HCT116 (cell line): ENCODE measurements around the gene WBP1. TPM values are rescaled to one million over a fixed set of nuclear protein-coding genes. Genes with fewer than 3 reads are reported as not detected.
A peak's percentile ranks its signal among the peaks of the same experiment; 100 is the strongest.

Experiments
- ATAC-seq: fragments of 200-7000 bp; cut with Tn5 transposase; 2 replicates; pipeline ENCODE4 v1.9.1; 2020; ENCODE audit warnings: mild to moderate bottlenecking, moderate library complexity
- BruUV-seq: library from RNA; stranded (reverse); fragments of 400-500 nt; replicated peaks from 2 replicates; lab custom pipeline; 2021; lab: Mats Ljungman, UMichigan
- CTCF ChIA-PET: fragments of 300-600 bp; sonication (Branson Sonifier 250); formaldehyde crosslinking; loops from one replicate; lab custom pipeline; 2021; ENCODE audit warnings: antibody characterized with exemption; lab: Charles Lee
- POLR2A ChIA-PET: fragments of 300-600, 350-600 bp; sonication (Branson Sonifier 250); formaldehyde crosslinking; loops from one replicate; lab custom pipeline; 2021; ENCODE audit warnings: antibody characterized with exemption; lab: Charles Lee
- RAD21 ChIA-PET, 2 experiments: fragments of 300-600 bp; sonication (Branson Sonifier 250); formaldehyde crosslinking; loops; one replicate each; lab custom pipeline; 2023; ENCODE audit warnings: low total read pairs in 2 of 2; ENCODE audit not compliant: uncharacterized antibody in 2 of 2, unreplicated experiment in 2 of 2, low non-redundant PET in 1 of 2; lab: Charles Lee
- DNase-seq: peaks from one replicate; pipeline ENCODE4 v3.0.0-alpha.2; 2010; ENCODE audit warnings: low read depth, low spot score
- H2AFZ ChIP-seq: fragments of 200-600 bp; shearing (Covaris generic), sonication (generic); 2 replicates; pipeline ENCODE4 v1.6.1; 2017; ENCODE audit warnings: low read depth, mixed run types, mixed read lengths, antibody characterized with exemption, low read length; ENCODE audit not compliant: poor library complexity, severe bottlenecking
- H3K27ac ChIP-seq: 2 replicates; pipeline ENCODE4 v1.5.1; 2012; ENCODE audit warnings: low read depth, low read length
- H3K27me3 ChIP-seq: fragments of 200-600 bp; sonication (generic); 2 replicates; pipeline ENCODE4 v1.6.1; 2016; ENCODE audit warnings: mixed run types, low read length, mixed read lengths; ENCODE audit not compliant: insufficient read depth
- H3K36me3 ChIP-seq, 2 experiments: fragments of 200-500 bp in 1 of 2; fragments of 200-600 bp in 1 of 2; sonication (Bioruptor generic) in 1 of 2; sonication (generic) in 1 of 2; 2 replicates each; pipeline versions ENCODE4 v1.5.1 to v1.6.1; 2014 to 2016; ENCODE audit warnings: low read length in 2 of 2, inconsistent platforms in 1 of 2, mixed read lengths in 1 of 2, mixed run types in 1 of 2; ENCODE audit not compliant: insufficient read depth in 2 of 2, control insufficient read depth in 1 of 2
- H3K4me1 ChIP-seq, 2 experiments: fragments of 200-600 bp in 1 of 2; sonication (generic) in 1 of 2; 2 replicates each; pipeline versions ENCODE4 v1.5.1 to v1.6.1; 2012 to 2017; ENCODE audit warnings: low read length in 2 of 2, inconsistent platforms in 1 of 2, mild to moderate bottlenecking in 1 of 2, mixed read lengths in 1 of 2, mixed run types in 1 of 2, moderate library complexity in 1 of 2; ENCODE audit not compliant: insufficient read depth in 2 of 2, control insufficient read depth in 1 of 2
- H3K4me2 ChIP-seq: fragments of 200-600 bp; sonication (generic); 2 replicates; pipeline ENCODE4 v1.6.1; 2017; ENCODE audit warnings: mixed run types, low read length, mixed read lengths
- H3K4me3 ChIP-seq, 2 experiments: fragments of 200-600 bp in 1 of 2; sonication (generic) in 1 of 2; replicated peaks in 1 of 2; 2 replicates each; pipeline ENCODE4 v1.5.1; 2011 to 2016; ENCODE audit warnings: low read length in 2 of 2, control low read depth in 1 of 2, low read depth in 1 of 2, mild to moderate bottlenecking in 1 of 2, mixed read lengths in 1 of 2, mixed run types in 1 of 2
- H3K79me2 ChIP-seq: fragments of 200-600 bp; sonication (generic); 2 replicates; pipeline ENCODE4 v1.6.1; 2017; ENCODE audit warnings: mild to moderate bottlenecking, mixed run types, low read length, moderate library complexity, mixed read lengths; ENCODE audit not compliant: insufficient read depth
- H3K9ac ChIP-seq: fragments of 200-600 bp; sonication (generic); 2 replicates; pipeline ENCODE4 v1.6.1; 2016; ENCODE audit warnings: low read length, mixed read lengths
- H3K9me2 ChIP-seq: fragments of 200-600 bp; sonication (generic), shearing (Covaris generic); 2 replicates; pipeline ENCODE4 v1.6.1; 2017; ENCODE audit warnings: mixed run types, mild to moderate bottlenecking, moderate library complexity; ENCODE audit not compliant: insufficient read depth
- H3K9me3 ChIP-seq, 2 experiments: fragments of 200-500 bp in 1 of 2; fragments of 200-600 bp in 1 of 2; sonication (Bioruptor generic) in 1 of 2; sonication (generic) in 1 of 2; 2 replicates each; pipeline ENCODE4 v1.6.1; 2014 to 2017; ENCODE audit warnings: low read length in 2 of 2, mixed read lengths in 2 of 2, inconsistent platforms in 1 of 2, low read depth in 1 of 2, mild to moderate bottlenecking in 1 of 2, mixed run types in 1 of 2, moderate library complexity in 1 of 2; ENCODE audit not compliant: control insufficient read depth in 1 of 2, insufficient read depth in 1 of 2
- H4K20me1 ChIP-seq: fragments of 200-600 bp; sonication (generic), shearing (Covaris generic); 2 replicates; pipeline ENCODE4 v1.6.1; 2017; ENCODE audit warnings: mixed run types, mild to moderate bottlenecking, moderate library complexity; ENCODE audit not compliant: insufficient read depth
- CBX3 ChIP-seq: IDR thresholded peaks from 2 replicates; pipeline ENCODE4 v1.6.1; 2012; ENCODE audit warnings: low read depth
- EGR1 ChIP-seq: IDR thresholded peaks from 2 replicates; pipeline ENCODE4 v1.6.1; 2012; ENCODE audit warnings: low read depth
- ELF1 ChIP-seq: IDR thresholded peaks from 2 replicates; pipeline ENCODE4 v1.6.1; 2012; ENCODE audit warnings: low read depth, borderline replicate concordance
- EZH2 ChIP-seq: fragments of 200-600 bp; sonication (generic); IDR thresholded peaks from 2 replicates; pipeline ENCODE4 v1.6.1; 2017; ENCODE audit warnings: antibody characterized with exemption, mixed run types
- EZH2phosphoT487 ChIP-seq: fragments of 200-600 bp; IDR thresholded peaks from 2 replicates; pipeline ENCODE4 v1.6.1; 2018; ENCODE audit warnings: antibody characterized with exemption, borderline replicate concordance
- FOSL1 ChIP-seq: IDR thresholded peaks from 2 replicates; pipeline ENCODE4 v1.6.1; 2012; ENCODE audit warnings: low read depth
- JUND ChIP-seq: IDR thresholded peaks from 2 replicates; pipeline ENCODE4 v1.6.1; 2012
- POLR2AphosphoS5 ChIP-seq: IDR thresholded peaks from 2 replicates; pipeline ENCODE4 v1.6.1; 2011; ENCODE audit warnings: mild to moderate bottlenecking, low read depth, low read length, moderate library complexity
- SIN3A ChIP-seq: IDR thresholded peaks from 2 replicates; pipeline ENCODE4 v1.6.1; 2012; ENCODE audit warnings: low read depth
- SP1 ChIP-seq: IDR thresholded peaks from 2 replicates; pipeline ENCODE4 v1.6.1; 2012; ENCODE audit warnings: low read depth
- SRF ChIP-seq: IDR thresholded peaks from 2 replicates; pipeline ENCODE4 v1.6.1; 2012; ENCODE audit warnings: low read depth
- YY1 ChIP-seq: IDR thresholded peaks from 2 replicates; pipeline ENCODE4 v1.6.1; 2011; ENCODE audit warnings: low read length, low read depth, moderate library complexity, mild to moderate bottlenecking; ENCODE audit not compliant: insufficient replicate concordance; ENCODE audit errors: extremely low read depth
- ZBTB33 ChIP-seq: IDR thresholded peaks from 2 replicates; pipeline ENCODE4 v1.6.1; 2011; ENCODE audit warnings: mild to moderate bottlenecking, low read length, moderate library complexity; ENCODE audit not compliant: insufficient replicate concordance; ENCODE audit errors: extremely low read depth
- ZNF274 ChIP-seq: fragments of 200-500 bp; sonication (Bioruptor generic); IDR thresholded peaks from 2 replicates; pipeline ENCODE4 v1.6.1; 2014; ENCODE audit warnings: mild to moderate bottlenecking, low read depth, low read length, inconsistent platforms
- intact Hi-C: fragments of 100-400 bp; cut with micrococcal nuclease; formaldehyde crosslinking; loops from 2 replicates; pipeline ENCODE4 v1.10.0; 2022
- total RNA-seq: library from RNA; stranded (reverse); gene quantifications from one replicate; pipeline ENCODE4 v1.2.1, GENCODE V29; 2021; ENCODE audit not compliant: unreplicated experiment
- TF ChIP-seq, protein P1 (sequence below), 3 experiments: fragments of 200-600 bp in 1 of 3; sonication (generic) in 1 of 3; IDR thresholded peaks in 2 of 3; conservative IDR thresholded peaks in 1 of 3; 2 replicates each; pipeline ENCODE4 v1.5.1; 2012 to 2017; ENCODE audit warnings: low read depth in 2 of 3, low read length in 2 of 3, antibody characterized with exemption in 1 of 3, borderline replicate concordance in 1 of 3, control low read depth in 1 of 3, mild to moderate bottlenecking in 1 of 3, mixed read lengths in 1 of 3, mixed run types in 1 of 3, moderate library complexity in 1 of 3; ENCODE audit not compliant: insufficient read depth in 1 of 3

Gene WBP1
- total RNA-seq, 1 experiment from 2014 or later = 64.7 TPM

DNA sequence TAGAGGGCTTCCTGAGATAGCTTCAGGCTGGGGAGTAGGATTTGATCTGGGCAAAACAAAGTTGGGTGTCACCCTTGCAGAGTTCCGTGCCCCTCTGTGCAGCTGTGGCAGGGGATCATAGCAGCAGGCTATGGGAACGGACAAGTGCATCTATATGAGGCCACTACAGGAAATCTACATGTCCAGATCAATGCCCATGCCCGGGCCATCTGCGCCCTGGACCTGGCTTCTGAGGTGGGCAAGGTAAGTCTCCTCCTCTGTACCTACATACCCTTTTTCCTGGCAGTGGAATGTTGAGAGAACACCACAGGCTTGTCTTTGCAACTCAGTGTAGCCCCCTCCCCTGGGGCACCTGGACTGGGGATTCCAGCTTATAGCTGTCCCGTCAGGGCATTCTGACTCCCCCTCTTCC lies 33.2 kb upstream of the WBP1 start:
- no peak overlapping the region for H2AFZ ChIP-seq
- 0 out of 2 replicates have a peak, but pooled peaks have one; percentile 26 for TF ChIP-seq POLR2AphosphoS5
- TF ChIP-seq SP1 = no peak
- TF ChIP-seq EZH2phosphoT487 = no peak
- TF ChIP-seq EZH2 = no peak
- TF ChIP-seq CBX3 = no peak
- no peak for TF ChIP-seq FOSL1
- TF ChIP-seq, protein P1, sequence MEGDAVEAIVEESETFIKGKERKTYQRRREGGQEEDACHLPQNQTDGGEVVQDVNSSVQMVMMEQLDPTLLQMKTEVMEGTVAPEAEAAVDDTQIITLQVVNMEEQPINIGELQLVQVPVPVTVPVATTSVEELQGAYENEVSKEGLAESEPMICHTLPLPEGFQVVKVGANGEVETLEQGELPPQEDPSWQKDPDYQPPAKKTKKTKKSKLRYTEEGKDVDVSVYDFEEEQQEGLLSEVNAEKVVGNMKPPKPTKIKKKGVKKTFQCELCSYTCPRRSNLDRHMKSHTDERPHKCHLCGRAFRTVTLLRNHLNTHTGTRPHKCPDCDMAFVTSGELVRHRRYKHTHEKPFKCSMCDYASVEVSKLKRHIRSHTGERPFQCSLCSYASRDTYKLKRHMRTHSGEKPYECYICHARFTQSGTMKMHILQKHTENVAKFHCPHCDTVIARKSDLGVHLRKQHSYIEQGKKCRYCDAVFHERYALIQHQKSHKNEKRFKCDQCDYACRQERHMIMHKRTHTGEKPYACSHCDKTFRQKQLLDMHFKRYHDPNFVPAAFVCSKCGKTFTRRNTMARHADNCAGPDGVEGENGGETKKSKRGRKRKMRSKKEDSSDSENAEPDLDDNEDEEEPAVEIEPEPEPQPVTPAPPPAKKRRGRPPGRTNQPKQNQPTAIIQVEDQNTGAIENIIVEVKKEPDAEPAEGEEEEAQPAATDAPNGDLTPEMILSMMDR (IDR thresholded peaks at IDR 0.05 in 2 of 3, conservative IDR thresholded peaks at IDR 0.05 in 1 of 3; ENCODE audit: borderline replicate concordance in 1 of 3, insufficient read depth in 1 of 3, low read depth in 2 of 3, low read length in 2 of 3) = no peak
- no peak for TF ChIP-seq ELF1
- H3K79me2 ChIP-seq = no peaks in the 10 kb centered on the region
- H3K27me3 ChIP-seq = no peaks in the 10 kb centered on the region
- DNase-seq (no peak), ATAC-seq (no peak)
- no peaks in the 10 kb centered on the region for H3K9me3 ChIP-seq
- no peak overlapping the region for H3K4me3 ChIP-seq
- H4K20me1 ChIP-seq = no peaks in the 10 kb centered on the region
- POLR2A ChIA-PET = no interaction called here
- intact Hi-C loops = no loop called here
- no peak overlapping the region for H3K9ac ChIP-seq
- no TSS peak for BruUV-seq
- RAD21 ChIA-PET = no interaction called here
- CTCF ChIA-PET = no interaction called here
- H3K4me2 ChIP-seq = no peak overlapping the region
- H3K9me2 ChIP-seq = no peaks in the 10 kb centered on the region
- H3K4me1 ChIP-seq = peaks cover 0 to 36% of the 10 kb centered on the region in 2 experiments; a peak in 3 of 4 replicates
- peaks cover 28 to 41% of the 10 kb centered on the region in 2 experiments for H3K36me3 ChIP-seq
- no peak overlapping the region for H3K27ac ChIP-seq

- ChIA-PET POLR2A (no interaction called here), RAD21 (no interaction called here), CTCF (no interaction called here)
- H3K36me3 ChIP-seq = peaks cover 28 to 46% of the 10 kb centered on the region in 2 experiments
- no TSS peak for BruUV-seq
- H3K27ac ChIP-seq = no peak overlapping the region
- H3K9me2 ChIP-seq = no peaks in the 10 kb centered on the region
- ATAC-seq (no peak), DNase-seq (no peak)
- H3K4me3 ChIP-seq = no peak overlapping the region
- intact Hi-C loops = no loop called here
- no peak overlapping the region for H3K9ac ChIP-seq
- H3K4me2 ChIP-seq = no peak overlapping the region
- H3K9me3 ChIP-seq = no peaks in the 10 kb centered on the region
- H4K20me1 ChIP-seq = no peaks in the 10 kb centered on the region
- peaks cover 0 to 34% of the 10 kb centered on the region in 2 experiments; a peak in 3 of 4 replicates for H3K4me1 ChIP-seq
- no peak overlapping the region for H2AFZ ChIP-seq
- H3K27me3 ChIP-seq = no peaks in the 10 kb centered on the region
- H3K79me2 ChIP-seq = no peaks in the 10 kb centered on the region
- TF ChIP-seq FOSL1 = no peak
- no peak; the same call in 1 of the 2 replicates for TF ChIP-seq POLR2AphosphoS5
- TF ChIP-seq ZBTB33 = no peak
- TF ChIP-seq ZNF274 = no peak
- TF ChIP-seq SIN3A = peak; percentile 30; the same call in 1 of the 2 replicates
- no peak for TF ChIP-seq SRF
- no peak for TF ChIP-seq EZH2phosphoT487
- 0 out of 2 replicates have a peak, but pooled peaks have one; percentile 27 for TF ChIP-seq JUND
- no peak for TF ChIP-seq YY1
- TF ChIP-seq CBX3 = no peak
- TF ChIP-seq EGR1 = no peak
- TF ChIP-seq EZH2 = no peak
Measured at GRCh38 chr2:74425523-74425922, 32.7 kb upstream of the WBP1 start.
